Prostate gland (tissue), 2 donors: Measurements from ENCODE around the gene FRMPD1.

Source experiments
- CTCF ChIP-seq, 4 experiments: fragments of 200-600 bp in 2 of 4; fragments of 450-650 bp in 2 of 4; sonication (generic) in 2 of 4; IDR thresholded peaks; 1 replicate in 3 of 4; 2 replicates in 1 of 4; pipeline ENCODE4 v1.5.1; 2016 to 2019; ENCODE audit warnings: antibody characterized with exemption in 4 of 4, mild to moderate bottlenecking in 2 of 4, moderate library complexity in 2 of 4
- POLR2A ChIP-seq: fragments of 450-650 bp; IDR thresholded peaks from one replicate; pipeline ENCODE4 v1.6.1; 2016; ENCODE audit warnings: antibody characterized with exemption, mild to moderate bottlenecking

DNA sequence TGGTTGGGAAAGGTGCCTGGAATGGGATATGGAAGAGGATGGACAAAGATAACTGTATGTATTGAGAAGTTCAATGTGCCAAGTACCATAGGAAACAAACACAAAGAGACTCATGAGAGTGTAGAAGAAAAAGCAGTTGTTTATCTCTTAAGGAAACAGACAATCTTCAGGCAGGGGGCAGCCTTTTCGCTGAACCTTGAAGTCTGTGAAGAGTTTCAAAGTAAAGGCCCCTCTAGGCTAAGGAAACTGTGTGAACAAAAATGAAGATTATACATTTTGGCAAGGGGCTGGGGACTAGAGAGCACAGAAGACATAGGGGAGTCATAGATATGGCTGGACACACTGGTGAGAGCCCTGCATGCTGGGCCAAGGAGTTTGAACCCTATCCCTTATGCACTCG, 27.5 kb upstream of the FRMPD1 start:
- TF ChIP-seq CTCF (IDR thresholded peaks at IDR 0.05) (no peak), POLR2A (no peak)
